ENCODE measurements around the gene ISCU. TPM values are rescaled to one million over a fixed set of nuclear protein-coding genes. Genes with fewer than 3 reads are reported as not detected.

ISCU gene
- total and polyA plus RNA-seq, 2 donors (not counting 1 experiment from before 2014, with no cell fraction given) = 127 to 313 TPM

GRCh38 chr12:108538146-108538545, 24.2 kb upstream of the ISCU start:
- Histone ChIP-seq H3K4me3 (replicated peaks in 1 of 4; ENCODE audit: control extremely low read depth in 1 of 4, insufficient read depth in 1 of 4, low read depth in 3 of 4, low read length in 4 of 4) (no peak overlapping the region), H3K27me3 (ENCODE audit: control insufficient read depth, insufficient read depth, low read length) (no peaks in the 10 kb centered on the region), H3K79me2 (ENCODE audit: control insufficient read depth, insufficient read depth, low read length) (peaks cover 7% of the 10 kb centered on the region), H2AFZ (ENCODE audit: low read length) (no peak overlapping the region), H3K9me3 (ENCODE audit: control insufficient read depth, insufficient read depth, low read depth, low read length) (no peaks in the 10 kb centered on the region), H3K4me2 (ENCODE audit: extremely low read depth, insufficient read depth, low read length) (no peak overlapping the region), H4K20me1 (ENCODE audit: control insufficient read depth, extremely low read depth, insufficient read depth, low read length) (peaks cover 1% of the 10 kb centered on the region), H3K4me1 (ENCODE audit: control insufficient read depth, extremely low read depth, insufficient read depth, low read length) (no peaks in the 10 kb centered on the region), H3K9ac (ENCODE audit: insufficient read depth, low read length) (no peak overlapping the region), H3K36me3 (ENCODE audit: control insufficient read depth, insufficient read depth, low read length) (peaks cover 7% of the 10 kb centered on the region), H3K27ac (ENCODE audit: insufficient read depth, low read length) (no peak overlapping the region)
- DNase-seq (ENCODE audit: low read depth in 2 of 2) = no peak
- TF ChIP-seq EZH2 (IDR thresholded peaks at IDR 0.05; ENCODE audit: low read length, missing control alignments) (no peak), CTCF (conservative IDR thresholded peaks at IDR 0.05 in 1 of 2, IDR thresholded peaks at IDR 0.05 in 1 of 2; ENCODE audit: low read depth in 1 of 2, low read length in 2 of 2) (no peak)

DNA sequence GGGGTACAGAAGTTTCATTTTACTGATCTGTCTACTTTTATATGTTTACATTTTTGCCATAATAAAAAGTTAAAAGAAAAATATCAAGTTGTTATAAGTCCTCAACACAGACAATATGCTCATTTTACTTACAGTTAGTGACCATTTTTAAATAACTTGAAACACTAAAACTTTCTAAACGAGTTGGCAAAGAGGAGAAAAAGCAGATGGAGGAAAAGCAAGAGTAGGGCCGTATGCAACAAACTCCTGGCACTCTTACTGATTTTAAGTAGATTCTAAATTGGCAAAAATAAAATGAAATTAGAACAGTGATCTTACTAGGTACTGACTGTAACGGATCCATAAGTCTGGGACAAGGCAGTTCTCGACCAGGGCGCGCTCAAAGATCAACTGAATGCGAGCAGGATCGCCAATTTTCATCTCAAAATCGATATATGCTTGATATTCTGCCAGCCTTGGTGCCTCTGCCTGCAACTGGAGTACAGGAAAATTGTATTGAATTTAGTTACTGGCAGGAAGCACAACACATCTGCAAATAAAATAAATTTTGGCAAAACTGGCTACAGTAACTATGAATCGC, 23.7 kb upstream of the ISCU start:
- peaks cover 9% of the 10 kb centered on the region for H3K79me2 ChIP-seq (ENCODE audit: control insufficient read depth, insufficient read depth, low read length)
- H3K4me3 ChIP-seq (replicated peaks in 1 of 4; ENCODE audit: control extremely low read depth in 1 of 4, insufficient read depth in 1 of 4, low read depth in 3 of 4, low read length in 4 of 4) = no peak overlapping the region
- peaks cover 1% of the 10 kb centered on the region for H4K20me1 ChIP-seq (ENCODE audit: control insufficient read depth, extremely low read depth, insufficient read depth, low read length)
- no peak for DNase-seq (ENCODE audit: low read depth in 2 of 2)
- no peaks in the 10 kb centered on the region for H3K9me3 ChIP-seq (ENCODE audit: control insufficient read depth, insufficient read depth, low read depth, low read length)
- no peak for TF ChIP-seq CTCF (conservative IDR thresholded peaks at IDR 0.05 in 1 of 2, IDR thresholded peaks at IDR 0.05 in 1 of 2; ENCODE audit: low read depth in 1 of 2, low read length in 2 of 2)
- no peak for TF ChIP-seq EZH2 (IDR thresholded peaks at IDR 0.05; ENCODE audit: low read length, missing control alignments)
- no peak overlapping the region for H2AFZ ChIP-seq (ENCODE audit: low read length)
- H3K4me1 ChIP-seq (ENCODE audit: control insufficient read depth, extremely low read depth, insufficient read depth, low read length) = no peaks in the 10 kb centered on the region
- H3K27ac ChIP-seq (ENCODE audit: insufficient read depth, low read length) = no peak overlapping the region
- H3K36me3 ChIP-seq (ENCODE audit: control insufficient read depth, insufficient read depth, low read length) = peaks cover 10% of the 10 kb centered on the region
- no peak overlapping the region for H3K9ac ChIP-seq (ENCODE audit: insufficient read depth, low read length)
- no peak overlapping the region for H3K4me2 ChIP-seq (ENCODE audit: extremely low read depth, insufficient read depth, low read length)
- no peaks in the 10 kb centered on the region for H3K27me3 ChIP-seq (ENCODE audit: control insufficient read depth, insufficient read depth, low read length)

GRCh38 chr12:108542320-108542719, 20.1 kb upstream of the ISCU start:
- Histone ChIP-seq H2AFZ (ENCODE audit: low read length) (no peak overlapping the region), H3K36me3 (ENCODE audit: control insufficient read depth, insufficient read depth, low read length) (peaks cover 4% of the 10 kb centered on the region), H3K79me2 (ENCODE audit: control insufficient read depth, insufficient read depth, low read length) (peaks cover 10% of the 10 kb centered on the region), H3K4me3 (replicated peaks in 1 of 4; ENCODE audit: control extremely low read depth in 1 of 4, insufficient read depth in 1 of 4, low read depth in 3 of 4, low read length in 4 of 4) (no peak overlapping the region), H3K27me3 (ENCODE audit: control insufficient read depth, insufficient read depth, low read length) (no peaks in the 10 kb centered on the region), H3K9ac (ENCODE audit: insufficient read depth, low read length) (no peak overlapping the region), H3K27ac (ENCODE audit: insufficient read depth, low read length) (no peak overlapping the region), H3K9me3 (ENCODE audit: control insufficient read depth, insufficient read depth, low read depth, low read length) (no peaks in the 10 kb centered on the region), H3K4me2 (ENCODE audit: extremely low read depth, insufficient read depth, low read length) (no peak overlapping the region), H4K20me1 (ENCODE audit: control insufficient read depth, extremely low read depth, insufficient read depth, low read length) (peaks cover 1% of the 10 kb centered on the region), H3K4me1 (ENCODE audit: control insufficient read depth, extremely low read depth, insufficient read depth, low read length) (no peaks in the 10 kb centered on the region)
- peak in 1 of 2 donors; percentile 32 for DNase-seq (ENCODE audit: low read depth in 2 of 2)
- TF ChIP-seq CTCF (conservative IDR thresholded peaks at IDR 0.05 in 1 of 2, IDR thresholded peaks at IDR 0.05 in 1 of 2; ENCODE audit: low read depth in 1 of 2, low read length in 2 of 2) (no peak), EZH2 (IDR thresholded peaks at IDR 0.05; ENCODE audit: low read length, missing control alignments) (no peak)

Data from fibroblast of lung (primary cell).